SH-SY5Y (cell line): ENCODE data around the gene XYLT1.

ENCODE experiments used
- GATA2 ChIP-seq: IDR thresholded peaks from 2 replicates; pipeline ENCODE4 v1.6.1; 2011; ENCODE audit warnings: mild to moderate bottlenecking, low read depth, low read length
- GATA3 ChIP-seq: IDR thresholded peaks from 2 replicates; pipeline ENCODE4 v1.6.1; 2011; ENCODE audit warnings: low read depth, mild to moderate bottlenecking, low read length, moderate library complexity

GRCh38 chr16:17386229-17386628, 84.5 kb downstream of the XYLT1 start:
- no peak for TF ChIP-seq GATA2
- no peak for TF ChIP-seq GATA3
